SK-N-SH treated with all-trans-retinoic acid at 6 μM for 48 hours (cell line): ENCODE data around the gene AFDN.

Experiments
- ATAC-seq: fragments of 200-7000 bp; cut with Tn5 transposase; 3 replicates; pipeline ENCODE4 v1.9.1; 2020; ENCODE audit warnings: mild to moderate bottlenecking, moderate library complexity
- ARNTL ChIP-seq: fragments of 450-650 bp; formaldehyde crosslinking; IDR thresholded peaks from 2 replicates; pipeline ENCODE4 v1.5.0; 2020; ENCODE audit warnings: low read depth, mild to moderate bottlenecking, moderate library complexity, borderline replicate concordance
- BACH2 ChIP-seq: fragments of 250-450 bp; sonication (Bioruptor Pico); IDR thresholded peaks from 2 replicates; pipeline ENCODE4 v1.9.0; 2021; ENCODE audit warnings: mild to moderate bottlenecking, borderline replicate concordance
- CSDC2 ChIP-seq: fragments of 250-450 bp; sonication (Bioruptor Pico); IDR thresholded peaks from 2 replicates; pipeline ENCODE4 v1.5.0; 2020; ENCODE audit warnings: mild to moderate bottlenecking, moderate library complexity
- CSRNP3 ChIP-seq: fragments of 250-450 bp; sonication (Bioruptor Pico); IDR thresholded peaks from 2 replicates; pipeline ENCODE4 v1.5.1; 2021; ENCODE audit warnings: mild to moderate bottlenecking, moderate library complexity
- ESRRG ChIP-seq: fragments of 250-450 bp; sonication (Bioruptor Pico); IDR thresholded peaks from 2 replicates; pipeline ENCODE4 v1.6.1; 2021; ENCODE audit warnings: mild to moderate bottlenecking
- GLIS3 ChIP-seq: fragments of 250-450 bp; sonication (Bioruptor Pico); IDR thresholded peaks from 2 replicates; pipeline ENCODE4 v1.5.0; 2020; ENCODE audit warnings: mild to moderate bottlenecking, moderate library complexity
- ISL1 ChIP-seq: fragments of 250-450 bp; sonication (Bioruptor Pico); IDR thresholded peaks from 2 replicates; pipeline ENCODE4 v2.1.2; 2022; ENCODE audit warnings: mild to moderate bottlenecking, moderate library complexity
- OSR1 ChIP-seq: fragments of 250-450 bp; sonication (Bioruptor Pico); IDR thresholded peaks from 2 replicates; pipeline ENCODE4 v1.8.0; 2022; ENCODE audit warnings: moderate library complexity, mild to moderate bottlenecking, inconsistent platforms
- PATZ1 ChIP-seq: fragments of 250-450 bp; sonication (Bioruptor Pico); IDR thresholded peaks from 2 replicates; pipeline ENCODE4 v1.8.0; 2020; ENCODE audit warnings: mild to moderate bottlenecking, moderate library complexity, borderline replicate concordance
- POU6F1 ChIP-seq: fragments of 250-450 bp; sonication (Bioruptor Pico); IDR thresholded peaks from 2 replicates; pipeline ENCODE4 v1.8.0; 2021; ENCODE audit warnings: low read depth, mild to moderate bottlenecking, moderate library complexity, borderline replicate concordance
- PPARA ChIP-seq: fragments of 250-450 bp; sonication (Bioruptor Pico); IDR thresholded peaks from 2 replicates; pipeline ENCODE4 v1.5.0; 2020; ENCODE audit warnings: mild to moderate bottlenecking, borderline replicate concordance
- SNAI2 ChIP-seq: fragments of 250-450 bp; sonication (Bioruptor Pico); IDR thresholded peaks from 2 replicates; pipeline ENCODE4 v1.5.0; 2020; ENCODE audit warnings: mild to moderate bottlenecking, moderate library complexity
- TCF4 ChIP-seq: fragments of 250-450 bp; sonication (Bioruptor Pico); IDR thresholded peaks from 2 replicates; pipeline ENCODE4 v1.8.0; 2021; ENCODE audit warnings: mild to moderate bottlenecking, moderate library complexity, borderline replicate concordance
- TOX ChIP-seq: fragments of 250-450 bp; sonication (Bioruptor Pico); IDR thresholded peaks from 2 replicates; pipeline ENCODE4 v1.8.0; 2021; ENCODE audit warnings: mild to moderate bottlenecking, moderate library complexity, borderline replicate concordance
- TSHZ2 ChIP-seq: fragments of 250-450 bp; sonication (Bioruptor Pico); IDR thresholded peaks from 2 replicates; pipeline ENCODE4 v1.5.0; 2020; ENCODE audit warnings: mild to moderate bottlenecking, moderate library complexity
- ZC3H10 ChIP-seq: fragments of 250-450 bp; sonication (Bioruptor Pico); IDR thresholded peaks from 2 replicates; pipeline ENCODE4 v1.5.1; 2021; ENCODE audit warnings: mild to moderate bottlenecking, moderate library complexity
- ZFP3 ChIP-seq: fragments of 250-450 bp; sonication (Bioruptor Pico); IDR thresholded peaks from 2 replicates; pipeline ENCODE4 v1.5.0; 2020; ENCODE audit warnings: mild to moderate bottlenecking, moderate library complexity
- ZFP30 ChIP-seq: fragments of 450-650 bp; formaldehyde crosslinking; IDR thresholded peaks from 2 replicates; pipeline ENCODE4 v1.5.0; 2022; ENCODE audit warnings: mild to moderate bottlenecking, moderate library complexity
- ZNF565 ChIP-seq: fragments of 450-650 bp; formaldehyde crosslinking; conservative IDR thresholded peaks from 2 replicates; pipeline ENCODE4 v1.5.0; 2020; ENCODE audit warnings: low read depth, mild to moderate bottlenecking, moderate library complexity
- ZNF8 ChIP-seq: fragments of 450-650 bp; formaldehyde crosslinking; IDR thresholded peaks from 2 replicates; pipeline ENCODE4 v1.5.0; 2020; ENCODE audit warnings: mild to moderate bottlenecking, moderate library complexity
- TF ChIP-seq, protein P1 (sequence below): fragments of 250-450 bp; sonication (Bioruptor Pico); IDR thresholded peaks from 2 replicates; pipeline ENCODE4 v1.5.1; 2020; ENCODE audit warnings: low read depth, mild to moderate bottlenecking, moderate library complexity

AFDN gene

GRCh38 chr6:167888098-167888497 is 61.4 kb downstream of the AFDN start:
- no peak for ATAC-seq
- TF ChIP-seq TCF4 (CRISPR knock-in tag) (no peak), PATZ1 (no peak), TOX (CRISPR knock-in tag) (no peak), POU6F1 (no peak)
- TF ChIP-seq, protein P1, sequence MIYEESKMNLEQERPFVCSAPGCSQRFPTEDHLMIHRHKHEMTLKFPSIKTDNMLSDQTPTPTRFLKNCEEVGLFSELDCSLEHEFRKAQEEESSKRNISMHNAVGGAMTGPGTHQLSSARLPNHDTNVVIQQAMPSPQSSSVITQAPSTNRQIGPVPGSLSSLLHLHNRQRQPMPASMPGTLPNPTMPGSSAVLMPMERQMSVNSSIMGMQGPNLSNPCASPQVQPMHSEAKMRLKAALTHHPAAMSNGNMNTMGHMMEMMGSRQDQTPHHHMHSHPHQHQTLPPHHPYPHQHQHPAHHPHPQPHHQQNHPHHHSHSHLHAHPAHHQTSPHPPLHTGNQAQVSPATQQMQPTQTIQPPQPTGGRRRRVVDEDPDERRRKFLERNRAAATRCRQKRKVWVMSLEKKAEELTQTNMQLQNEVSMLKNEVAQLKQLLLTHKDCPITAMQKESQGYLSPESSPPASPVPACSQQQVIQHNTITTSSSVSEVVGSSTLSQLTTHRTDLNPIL (CRISPR knock-in tag), result no peak

DNA sequence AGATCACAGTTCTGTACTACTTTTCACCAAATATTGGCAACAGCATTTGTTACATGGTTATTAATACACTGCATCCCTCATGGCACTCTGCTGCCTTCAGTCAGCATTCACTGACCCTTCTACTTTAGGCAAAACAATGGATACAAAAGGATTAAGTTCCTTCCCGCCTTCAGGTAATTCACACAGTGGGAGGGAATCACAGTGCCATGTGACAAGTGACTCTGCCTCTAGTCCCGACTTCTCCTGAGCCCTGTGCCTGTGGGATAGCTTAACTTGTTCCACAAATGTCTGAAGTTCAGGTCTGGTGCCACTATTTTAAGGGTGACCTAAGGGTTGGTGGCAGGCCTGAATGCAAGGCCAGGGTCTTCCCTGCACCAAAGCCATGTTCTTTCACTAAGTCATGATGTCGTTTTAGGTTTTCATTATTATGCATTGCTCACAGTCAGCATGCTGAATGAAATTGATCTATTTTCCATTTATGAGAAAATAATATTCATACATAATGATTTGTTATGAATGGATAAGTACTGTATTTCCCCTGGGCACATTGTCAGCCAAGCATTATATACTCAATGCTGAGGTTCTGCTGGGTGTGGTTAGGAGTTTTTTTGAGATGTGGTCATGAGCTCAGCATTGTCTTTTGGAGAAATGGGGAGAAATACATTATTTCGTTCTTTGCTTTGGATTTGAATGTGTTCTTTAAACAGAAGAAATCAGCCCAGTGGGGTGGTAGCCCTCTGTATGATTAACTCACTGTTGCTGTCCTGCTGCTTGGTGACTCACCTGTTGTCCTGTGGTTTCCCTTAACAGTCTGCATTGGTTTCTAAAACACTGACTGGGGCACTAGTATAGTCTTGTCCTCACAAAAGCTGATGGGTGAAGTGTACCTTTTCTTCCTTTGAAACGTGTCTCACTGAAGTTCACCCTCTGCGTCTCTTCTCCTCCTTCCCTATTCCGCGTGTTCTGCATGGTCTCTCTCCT is 66.4 kb downstream of the AFDN start:
- TF ChIP-seq ISL1, result no peak
- peak; percentile 63; the same call in 2 of the 3 replicates for ATAC-seq

GRCh38 chr6:167894965-167895364 is 68.3 kb downstream of the AFDN start:
- TF ChIP-seq CSDC2 (CRISPR knock-in tag) (no peak), ZC3H10 (CRISPR knock-in tag) (no peak), ZFP30 (CRISPR knock-in tag) (no peak), POU6F1 (no peak), TSHZ2 (CRISPR knock-in tag) (no peak), CSRNP3 (no peak), BACH2 (CRISPR knock-in tag) (no peak), OSR1 (CRISPR knock-in tag) (no peak), ESRRG (CRISPR knock-in tag) (no peak), PPARA (CRISPR knock-in tag) (no peak), ZFP3 (CRISPR knock-in tag) (no peak), ZNF565 (CRISPR knock-in tag) (no peak), ARNTL (CRISPR knock-in tag) (no peak), SNAI2 (CRISPR knock-in tag) (no peak), PATZ1 (no peak), TOX (CRISPR knock-in tag) (no peak), TCF4 (CRISPR knock-in tag) (no peak), ZNF8 (CRISPR knock-in tag) (no peak), GLIS3 (CRISPR knock-in tag) (no peak)
- TF ChIP-seq, protein P1 (CRISPR knock-in tag), result no peak
- no peak for ATAC-seq
